Thyroid gland (tissue), 4 donors: ENCODE measurements around the gene DCTN3. TPM values are rescaled to one million over a fixed set of nuclear protein-coding genes. Genes with fewer than 3 reads are reported as not detected.

Source experiments
- DNase-seq, 2 donors: peaks; one replicate each; pipeline ENCODE4 v3.0.0-alpha.2; 2019
- H3K27ac ChIP-seq, 3 donors: fragments of 200-600 bp; sonication (generic); 1 replicate in 2 of 3; 2 replicates in 1 of 3; pipeline ENCODE4 v1.5.1; 2016 to 2019; ENCODE audit warnings: mild to moderate bottlenecking in 1 of 3, moderate library complexity in 1 of 3
- H3K27me3 ChIP-seq: fragments of 200-600 bp; sonication (generic); one replicate; pipeline ENCODE4 v1.5.1; 2019
- H3K36me3 ChIP-seq, 2 donors: fragments of 200-600 bp; sonication (generic); one replicate each; pipeline ENCODE4 v1.5.1; 2016 to 2019
- H3K4me1 ChIP-seq, 2 donors: fragments of 200-600 bp; sonication (generic); one replicate each; pipeline ENCODE4 v1.5.1; 2017 to 2019
- H3K4me3 ChIP-seq, 3 donors: fragments of 200-600 bp; sonication (generic); replicated peaks in 1 of 3; 1 replicate in 2 of 3; 2 replicates in 1 of 3; pipeline ENCODE4 v1.5.1; 2016; ENCODE audit warnings: mild to moderate bottlenecking in 1 of 3
- H3K9me3 ChIP-seq: fragments of 200-600 bp; sonication (generic); one replicate; pipeline ENCODE4 v1.5.1; 2017
- CTCF ChIP-seq, 6 experiments: fragments of 200-600 bp in 3 of 6; fragments of 450-650 bp in 3 of 6; sonication (generic) in 3 of 6; IDR thresholded peaks; one replicate each; pipeline ENCODE4 v1.5.1; 2016 to 2019; ENCODE audit warnings: antibody characterized with exemption in 6 of 6, mild to moderate bottlenecking in 2 of 6, inconsistent platforms in 1 of 6, moderate library complexity in 1 of 6
- POLR2A ChIP-seq, 2 donors: fragments of 450-650 bp; IDR thresholded peaks; one replicate each; pipeline ENCODE4 v1.6.1; 2017; ENCODE audit warnings: antibody characterized with exemption in 2 of 2, mild to moderate bottlenecking in 2 of 2, moderate library complexity in 1 of 2
- WGBS, 2 donors: methylation state at CpG; one replicate each; pipeline ENCODE4 v1.1.5; 2017; 5-methylcytosine and 5-hydroxymethylcytosine counted together
- intact Hi-C: fragments of 100-400 bp; cut with DNase I; formaldehyde crosslinking; loops from one replicate; pipeline ENCODE4 v1.15.1; 2023
- total RNA-seq, 4 donors: library from RNA; depleted of rRNA; stranded (reverse); fragments of >200 nt; gene quantifications; one replicate each; pipeline ENCODE4 v1.2.3, GENCODE V29; 2016

Gene DCTN3
- total RNA-seq, 4 donors from 2014 or later, result 54.6 to 140 (median 89.2) TPM

DNA sequence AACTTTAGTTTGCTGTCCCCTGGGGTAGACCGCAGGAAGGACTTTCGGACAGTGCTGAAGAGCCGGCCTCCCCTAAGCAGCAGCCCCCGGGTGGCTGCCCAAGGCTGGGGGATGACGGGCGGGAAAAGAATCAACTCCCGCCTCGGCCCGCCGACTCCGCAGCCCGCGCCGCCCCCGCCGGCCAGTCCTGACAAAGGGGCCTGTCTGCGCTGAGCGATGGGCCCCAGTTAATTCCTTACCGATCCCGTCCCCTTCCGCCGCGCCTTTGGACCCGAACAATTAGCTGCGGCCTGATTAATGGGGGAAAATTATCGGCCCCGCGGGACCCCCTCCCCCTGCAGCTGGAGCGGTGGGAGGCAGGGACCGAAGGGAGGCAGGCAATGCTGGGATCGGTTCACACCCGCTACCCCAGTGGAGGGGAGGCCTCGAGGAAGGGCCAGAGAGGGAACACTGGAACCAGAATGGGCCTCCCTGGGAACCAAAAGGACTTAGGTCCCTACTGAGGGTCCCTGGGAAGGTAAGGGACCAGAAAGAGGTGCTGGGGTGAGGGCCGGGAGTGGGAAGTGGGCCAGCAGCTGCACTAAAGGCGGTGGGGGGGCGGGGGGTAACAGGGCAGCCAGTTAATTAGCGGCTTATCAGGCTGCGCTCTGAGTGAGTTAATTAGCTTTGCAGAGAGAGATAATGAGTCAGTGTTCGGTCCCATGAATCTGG, 4.3 kb upstream of the DCTN3 start:
- peaks cover 29% of the 10 kb centered on the region for H3K27me3 ChIP-seq
- TF ChIP-seq CTCF (IDR thresholded peaks at IDR 0.05) (no peak), POLR2A (IDR thresholded peaks at IDR 0.05) (no peak)

GRCh38 chr9:34623374-34624235, 3.3 kb upstream of the DCTN3 start:
- intact Hi-C loops, result no loop called here
- no peak for DNase-seq
- WGBS, 2 donors, result 10% methylated on average over 25 to 53 of the region's 63 CpGs
- Histone ChIP-seq H3K9me3 (no peaks in the 10 kb centered on the region), H3K27ac (no peak overlapping the region), H3K4me1 (peaks cover 19 to 24% of the 10 kb centered on the region in 2 donors), H3K27me3 (peaks cover 29% of the 10 kb centered on the region), H3K4me3 (peak overlapping the region in 1 of 3 donors; percentile 6), H3K36me3 (no peaks in the 10 kb centered on the region)
- TF ChIP-seq CTCF (IDR thresholded peaks at IDR 0.05), result no peak

More for the DNA sequence above, 4.3 kb upstream of the DCTN3 start:
- DNase-seq, result no peak
- Histone ChIP-seq H3K9me3 (no peaks in the 10 kb centered on the region), H3K4me1 (peaks cover 12 to 23% of the 10 kb centered on the region in 2 donors), H3K36me3 (no peaks in the 10 kb centered on the region), H3K4me3 (no peak overlapping the region), H3K27ac (no peak overlapping the region)
- 12 to 25% methylated on average over 19 to 39 of the region's 39 CpGs for WGBS, 2 donors
- intact Hi-C loops, result no loop called here

GRCh38 chr9:34615132-34615531, 5.2 kb downstream of the DCTN3 start:
- Histone ChIP-seq H3K36me3 (peaks cover 19 to 28% of the 10 kb centered on the region in 2 donors), H3K27ac (no peak overlapping the region), H3K4me3 (no peak overlapping the region), H3K9me3 (no peaks in the 10 kb centered on the region), H3K27me3 (no peaks in the 10 kb centered on the region), H3K4me1 (peaks cover 24 to 25% of the 10 kb centered on the region in 2 donors)
- intact Hi-C loops, result no loop called here
- DNase-seq, result no peak
- TF ChIP-seq POLR2A (IDR thresholded peaks at IDR 0.05), result no peak
- no peak for TF ChIP-seq CTCF (IDR thresholded peaks at IDR 0.05)
- WGBS, 2 donors, result 93 to 100% methylated on average over 2 of the region's 2 CpGs

GRCh38 chr9:34612788-34613390, 7.4 kb downstream of the DCTN3 start:
- H3K27ac ChIP-seq, result no peak overlapping the region
- peak; percentile 72 to 74 for DNase-seq

More at GRCh38 chr9:34612788-34613390, 7.4 kb downstream of the DCTN3 start:
- 3% methylated on average over 15 of the region's 15 CpGs for WGBS, 2 donors
- Histone ChIP-seq H3K9me3 (no peaks in the 10 kb centered on the region), H3K4me3 (peak overlapping the region; percentile 10 to 82 (median 58)), H3K27me3 (no peaks in the 10 kb centered on the region), H3K4me1 (peaks cover 12 to 16% of the 10 kb centered on the region in 2 donors), H3K36me3 (peaks cover 18 to 27% of the 10 kb centered on the region in 2 donors)
- TF ChIP-seq CTCF (IDR thresholded peaks at IDR 0.05), result peak; percentile 60 to 90 (median 73)
- TF ChIP-seq POLR2A (IDR thresholded peaks at IDR 0.05), result no peak
- intact Hi-C loops, result no loop called here
